Chondrocyte (in vitro differentiated cells): ENCODE measurements around the gene CTNNA2. TPM values are rescaled to one million over a fixed set of nuclear protein-coding genes. Genes with fewer than 3 reads are reported as not detected.

ENCODE experiments used
- DNase-seq: peaks from one replicate; pipeline ENCODE4 v3.0.0; 2021; ENCODE audit warnings: mixed read lengths, low spot score
- H3K27ac Mint-ChIP-seq: one replicate; pipeline ENCODE4 v1.8.0; 2021; ENCODE audit warnings: mild to moderate bottlenecking, moderate library complexity, mixed read lengths; ENCODE audit not compliant: unreplicated experiment
- H3K27me3 Mint-ChIP-seq: 2 replicates; pipeline ENCODE4 v1.8.0; 2021; ENCODE audit warnings: low read depth, mixed read lengths
- H3K36me3 Mint-ChIP-seq: 2 replicates; pipeline ENCODE4 v1.8.0; 2021; ENCODE audit warnings: low read depth, mixed read lengths
- H3K4me1 Mint-ChIP-seq: 2 replicates; pipeline ENCODE4 v1.8.0; 2021; ENCODE audit warnings: low read depth, mild to moderate bottlenecking, mixed read lengths
- H3K4me3 Mint-ChIP-seq: one replicate; pipeline ENCODE4 v1.8.0; 2021; ENCODE audit warnings: mild to moderate bottlenecking, moderate library complexity, mixed read lengths; ENCODE audit not compliant: unreplicated experiment
- H3K9me3 Mint-ChIP-seq: 2 replicates; pipeline ENCODE4 v1.8.0; 2021; ENCODE audit warnings: low read depth, mixed read lengths
- total RNA-seq: library from RNA; stranded (reverse); gene quantifications from 3 replicates; pipeline ENCODE4 v1.2.1, GENCODE V29; 2021
- TF ChIP-seq, protein P1 (sequence below): fragments of 200-600 bp; sonication (generic); IDR thresholded peaks from 2 replicates; pipeline ENCODE4 v1.5.0; 2021; ENCODE audit warnings: antibody characterized with exemption, mild to moderate bottlenecking, moderate library complexity

CTNNA2 gene
- total RNA-seq, 1 donor from 2014 or later = not detected

- no peak overlapping the region for H3K4me3 Mint-ChIP-seq
- no peak overlapping the region for H3K27ac Mint-ChIP-seq
- no peaks in the 10 kb centered on the region for H3K4me1 Mint-ChIP-seq
- no peaks in the 10 kb centered on the region for H3K9me3 Mint-ChIP-seq
- no peaks in the 10 kb centered on the region for H3K27me3 Mint-ChIP-seq
- no peaks in the 10 kb centered on the region for H3K36me3 Mint-ChIP-seq
- no peak for DNase-seq
- TF ChIP-seq, protein P1, sequence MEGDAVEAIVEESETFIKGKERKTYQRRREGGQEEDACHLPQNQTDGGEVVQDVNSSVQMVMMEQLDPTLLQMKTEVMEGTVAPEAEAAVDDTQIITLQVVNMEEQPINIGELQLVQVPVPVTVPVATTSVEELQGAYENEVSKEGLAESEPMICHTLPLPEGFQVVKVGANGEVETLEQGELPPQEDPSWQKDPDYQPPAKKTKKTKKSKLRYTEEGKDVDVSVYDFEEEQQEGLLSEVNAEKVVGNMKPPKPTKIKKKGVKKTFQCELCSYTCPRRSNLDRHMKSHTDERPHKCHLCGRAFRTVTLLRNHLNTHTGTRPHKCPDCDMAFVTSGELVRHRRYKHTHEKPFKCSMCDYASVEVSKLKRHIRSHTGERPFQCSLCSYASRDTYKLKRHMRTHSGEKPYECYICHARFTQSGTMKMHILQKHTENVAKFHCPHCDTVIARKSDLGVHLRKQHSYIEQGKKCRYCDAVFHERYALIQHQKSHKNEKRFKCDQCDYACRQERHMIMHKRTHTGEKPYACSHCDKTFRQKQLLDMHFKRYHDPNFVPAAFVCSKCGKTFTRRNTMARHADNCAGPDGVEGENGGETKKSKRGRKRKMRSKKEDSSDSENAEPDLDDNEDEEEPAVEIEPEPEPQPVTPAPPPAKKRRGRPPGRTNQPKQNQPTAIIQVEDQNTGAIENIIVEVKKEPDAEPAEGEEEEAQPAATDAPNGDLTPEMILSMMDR = no peak
These were observed 221.7 kb downstream of the CTNNA2 start for GRCh38 chr2:79734518-79734917.

GRCh38 chr2:79740879-79741443 is 228.1 kb downstream of the CTNNA2 start:
- H3K27me3 Mint-ChIP-seq = peaks cover 6% of the 10 kb centered on the region
- H3K27ac Mint-ChIP-seq = no peak overlapping the region
- no peaks in the 10 kb centered on the region for H3K9me3 Mint-ChIP-seq
- no peaks in the 10 kb centered on the region for H3K4me1 Mint-ChIP-seq
- no peak overlapping the region for H3K4me3 Mint-ChIP-seq
- TF ChIP-seq, protein P1 = no peak
- H3K36me3 Mint-ChIP-seq = peaks cover 4% of the 10 kb centered on the region
- DNase-seq = no peak

DNA sequence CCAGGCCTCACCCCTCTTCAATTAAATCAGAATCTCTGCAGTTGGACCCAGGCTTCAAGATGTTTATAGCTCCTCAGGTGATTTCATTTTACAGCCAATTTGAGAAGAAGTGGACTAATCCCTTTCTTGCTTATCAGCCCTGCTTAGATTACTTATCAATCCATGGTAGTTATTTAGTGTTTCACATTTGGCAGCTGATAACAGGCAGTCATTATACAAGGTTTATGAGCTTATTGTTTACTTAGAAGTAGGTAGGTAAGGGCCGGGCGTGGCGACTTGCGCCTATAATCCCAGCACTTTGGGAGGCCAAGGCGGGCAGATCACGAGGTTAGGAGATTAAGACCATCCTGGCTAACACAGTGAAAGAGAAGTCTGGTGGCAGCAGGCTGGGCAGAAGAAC is 237.5 kb downstream of the CTNNA2 start:
- no peaks in the 10 kb centered on the region for H3K4me1 Mint-ChIP-seq
- no peak overlapping the region for H3K4me3 Mint-ChIP-seq
- DNase-seq = no peak
- no peaks in the 10 kb centered on the region for H3K9me3 Mint-ChIP-seq
- H3K27me3 Mint-ChIP-seq = peaks cover 22% of the 10 kb centered on the region
- TF ChIP-seq, protein P1 = no peak
- H3K36me3 Mint-ChIP-seq = no peaks in the 10 kb centered on the region
- no peak overlapping the region for H3K27ac Mint-ChIP-seq

DNA sequence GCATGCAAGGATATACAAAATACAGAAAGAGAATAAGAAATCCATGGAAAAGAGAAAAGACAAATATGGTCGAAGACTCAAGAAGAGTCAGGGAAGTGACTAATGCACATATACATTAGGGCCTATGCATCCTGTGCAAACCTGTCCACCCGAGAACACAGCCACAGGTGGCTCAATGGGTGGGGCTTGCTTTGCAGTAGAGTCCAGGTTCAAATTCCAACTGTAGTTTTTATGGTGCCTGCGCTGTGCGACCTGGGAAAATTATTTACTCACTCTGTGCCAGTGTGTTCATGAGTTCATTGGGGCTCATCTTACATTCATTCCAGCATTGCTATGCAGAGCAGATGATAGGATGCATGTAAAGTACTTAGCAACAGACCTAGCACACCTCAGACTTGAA is 244.7 kb downstream of the CTNNA2 start:
- no peak for DNase-seq
- H3K9me3 Mint-ChIP-seq = no peaks in the 10 kb centered on the region
- no peak overlapping the region for H3K27ac Mint-ChIP-seq
- H3K4me3 Mint-ChIP-seq = no peak overlapping the region
- H3K4me1 Mint-ChIP-seq = no peaks in the 10 kb centered on the region
- peaks cover 40% of the 10 kb centered on the region for H3K27me3 Mint-ChIP-seq
- H3K36me3 Mint-ChIP-seq = no peaks in the 10 kb centered on the region
- TF ChIP-seq, protein P1 = no peak

- H3K27ac Mint-ChIP-seq = no peak overlapping the region
- peaks cover 38% of the 10 kb centered on the region for H3K27me3 Mint-ChIP-seq
- TF ChIP-seq, protein P1 = no peak
- no peaks in the 10 kb centered on the region for H3K9me3 Mint-ChIP-seq
- H3K4me1 Mint-ChIP-seq = no peaks in the 10 kb centered on the region
- no peak for DNase-seq
- H3K36me3 Mint-ChIP-seq = no peaks in the 10 kb centered on the region
- no peak overlapping the region for H3K4me3 Mint-ChIP-seq
These were observed 245.2 kb downstream of the CTNNA2 start for GRCh38 chr2:79758042-79758441.
